NCI-H510A (cell line): Measurements from ENCODE around the gene KRTAP10-5.
A peak's percentile ranks its signal among the peaks of the same experiment; 100 is the strongest.
"Not testable (repeated sequence)": the region's sequence is repeated elsewhere in the genome, so short reads cannot be mapped to it uniquely, and the experiment has no call there.

Source experiments
- DNase-seq: peaks from one replicate; lab custom pipeline; 2025; lab: John Stamatoyannopoulos, UW

KRTAP10-5 gene

GRCh38 chr21:44611551-44611950 is 31.1 kb upstream of the KRTAP10-5 start:
- DNase-seq, result no peak

- DNase-seq, result not testable (repeated sequence)
Measured at GRCh38 chr21:44610157-44610843, 29.9 kb upstream of the KRTAP10-5 start.

GRCh38 chr21:44609193-44609592 is 28.8 kb upstream of the KRTAP10-5 start:
- DNase-seq, result no peak

- no peak for DNase-seq
Measured at GRCh38 chr21:44606495-44606894, 26.1 kb upstream of the KRTAP10-5 start.

GRCh38 chr21:44603911-44604310 is 23.5 kb upstream of the KRTAP10-5 start:
- no peak for DNase-seq

GRCh38 chr21:44603109-44603875 is 22.9 kb upstream of the KRTAP10-5 start:
- no peak for DNase-seq

GRCh38 chr21:44602463-44602850 is 22.1 kb upstream of the KRTAP10-5 start:
- DNase-seq, result no peak

GRCh38 chr21:44601596-44602462 is 21.4 kb upstream of the KRTAP10-5 start:
- DNase-seq, result no peak

- DNase-seq, result not testable (repeated sequence)
Measured at GRCh38 chr21:44601091-44601490, 20.7 kb upstream of the KRTAP10-5 start.

GRCh38 chr21:44600118-44600978 is 19.9 kb upstream of the KRTAP10-5 start, which contains the start of gene KRTAP10-7:
KRTAP10-7 (plus strand) TSS chr21:44600597; CDS start chr21:44600622, 25 bp downstream.
- not testable (repeated sequence) for DNase-seq

- no peak for DNase-seq
Measured at GRCh38 chr21:44599264-44600029, 19.0 kb upstream of the KRTAP10-5 start.

- DNase-seq, result no peak
Measured at GRCh38 chr21:44598061-44598460, 17.7 kb upstream of the KRTAP10-5 start.

GRCh38 chr21:44596068-44596725 is 15.8 kb upstream of the KRTAP10-5 start:
- no peak for DNase-seq

GRCh38 chr21:44595524-44595923 is 15.1 kb upstream of the KRTAP10-5 start:
- DNase-seq, result no peak

GRCh38 chr21:44594406-44594916 is 14.1 kb upstream of the KRTAP10-5 start:
- no peak for DNase-seq

- DNase-seq, result peak; percentile 17
Measured at GRCh38 chr21:44593598-44594405, 13.4 kb upstream of the KRTAP10-5 start.

- no peak for DNase-seq
Measured at GRCh38 chr21:44592446-44593311, 12.3 kb upstream of the KRTAP10-5 start, which contains the start of gene KRTAP10-6. KRTAP10-6 (minus strand) TSS chr21:44592505; CDS start chr21:44592484, 21 bp downstream.

- DNase-seq, result not testable (repeated sequence)
Measured at GRCh38 chr21:44591801-44592130, 11.4 kb upstream of the KRTAP10-5 start.
